Activated T-helper 9 cell treated with anti-CD3 and anti-CD28 coated beads, Interleukin-2, amount 50 U/mL, for 16 hours (primary cell): ENCODE measurements around the gene KCNJ1.
A peak's percentile ranks its signal among the peaks of the same experiment; 100 is the strongest.

Source experiments
- DNase-seq: peaks from one replicate; pipeline ENCODE4 v3.0.0-alpha.2; 2020; ENCODE audit warnings: low read depth

KCNJ1 gene

DNA sequence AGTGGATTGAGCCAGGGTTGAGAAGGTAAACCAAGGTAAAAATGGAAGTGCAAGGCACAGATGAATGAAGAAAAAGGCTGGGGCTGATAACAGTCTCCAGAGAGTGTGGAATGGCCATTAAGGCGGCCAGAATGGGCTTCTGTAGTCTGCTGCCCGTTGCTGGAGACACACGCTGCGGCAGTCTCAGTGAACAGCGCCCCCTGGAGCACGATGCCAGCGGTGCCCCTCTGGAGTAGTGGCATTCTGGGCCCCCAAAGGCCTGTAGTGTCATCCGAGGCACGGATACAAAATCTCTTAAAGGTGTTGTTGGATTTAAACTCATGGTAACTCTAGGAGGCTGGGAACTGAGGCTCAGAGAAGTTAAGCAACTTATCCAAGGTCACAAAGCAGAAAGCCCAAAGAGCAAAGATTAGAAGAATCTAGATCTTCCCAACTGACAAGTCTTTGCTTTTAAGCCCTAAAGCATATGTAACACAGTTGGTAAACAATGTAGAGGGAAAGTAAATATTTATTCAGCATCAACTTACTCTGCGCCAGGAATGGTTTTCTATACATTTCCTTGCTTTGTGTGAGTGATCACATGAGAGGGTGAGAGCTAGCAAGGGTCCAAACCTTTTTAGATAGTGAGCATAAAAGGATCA is 18.2 kb downstream of the KCNJ1 start:
- peak; percentile 52 for DNase-seq

DNA sequence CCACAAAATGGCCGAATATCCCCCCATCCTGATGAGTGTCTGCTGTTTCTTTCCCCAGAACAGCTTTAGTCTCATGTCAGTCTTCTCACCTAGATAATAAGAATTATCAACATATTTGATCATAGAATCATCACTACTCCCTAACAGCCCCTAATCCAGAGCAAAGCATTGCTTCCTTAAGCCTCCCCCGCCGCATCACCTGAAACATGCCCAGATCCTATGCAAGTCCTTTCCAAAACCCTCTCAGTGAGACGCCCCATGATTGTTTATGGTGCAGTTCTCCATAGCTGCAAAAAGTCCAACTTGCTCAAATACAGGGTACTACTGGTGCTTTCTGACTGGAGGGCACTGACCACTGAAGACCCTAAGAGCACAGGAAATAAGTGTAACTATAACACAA is 20.1 kb downstream of the KCNJ1 start:
- DNase-seq: no peak

DNA sequence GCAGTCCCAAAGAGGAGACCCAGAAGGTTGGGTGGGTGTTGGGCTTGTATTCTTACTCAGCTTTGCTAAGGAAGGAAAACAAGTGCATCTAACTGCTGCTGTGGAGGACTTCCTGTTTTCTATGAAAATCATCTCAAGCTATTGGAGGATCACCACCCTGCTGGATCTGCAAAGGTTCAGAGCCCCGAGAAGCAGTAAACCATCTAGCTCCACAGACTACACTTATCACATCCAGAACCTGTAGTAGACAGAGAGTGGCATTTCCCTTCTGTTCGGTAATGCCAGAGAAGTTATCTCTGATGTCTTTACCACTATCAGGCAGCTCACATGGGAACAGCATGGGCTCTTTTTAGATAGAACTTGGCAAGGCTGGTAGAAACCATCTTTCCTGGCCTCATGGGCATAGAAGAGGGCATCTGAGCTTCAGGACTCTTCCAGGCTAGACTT is 21.7 kb downstream of the KCNJ1 start:
- no peak for DNase-seq

DNA sequence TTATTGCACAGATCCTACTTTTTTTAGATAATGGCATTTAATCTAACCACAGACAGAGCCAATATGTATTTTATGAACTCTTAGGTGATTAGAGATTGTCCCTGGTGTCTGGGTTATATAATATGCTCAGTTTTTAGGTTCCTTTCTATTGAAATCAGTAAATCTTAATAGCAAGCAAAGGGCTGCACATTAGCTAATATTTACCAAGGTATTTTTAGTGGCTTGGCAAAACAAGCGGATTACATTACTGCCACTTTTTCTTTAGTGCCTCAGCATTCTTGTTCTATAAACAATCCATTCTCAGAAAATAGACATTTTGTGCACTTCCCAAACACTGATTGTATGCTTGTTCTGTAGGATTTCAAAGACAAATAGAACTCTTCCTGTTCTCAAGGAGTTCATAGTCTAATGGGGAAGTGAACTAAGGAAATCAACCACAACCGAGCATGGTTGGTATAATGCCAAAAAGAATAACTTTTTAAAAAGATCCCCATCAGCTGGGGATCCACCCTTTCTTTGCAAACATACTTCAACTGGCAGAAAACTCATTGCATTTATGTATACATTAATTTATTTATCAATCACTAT is 23.8 kb downstream of the KCNJ1 start:
- DNase-seq: no peak

DNA sequence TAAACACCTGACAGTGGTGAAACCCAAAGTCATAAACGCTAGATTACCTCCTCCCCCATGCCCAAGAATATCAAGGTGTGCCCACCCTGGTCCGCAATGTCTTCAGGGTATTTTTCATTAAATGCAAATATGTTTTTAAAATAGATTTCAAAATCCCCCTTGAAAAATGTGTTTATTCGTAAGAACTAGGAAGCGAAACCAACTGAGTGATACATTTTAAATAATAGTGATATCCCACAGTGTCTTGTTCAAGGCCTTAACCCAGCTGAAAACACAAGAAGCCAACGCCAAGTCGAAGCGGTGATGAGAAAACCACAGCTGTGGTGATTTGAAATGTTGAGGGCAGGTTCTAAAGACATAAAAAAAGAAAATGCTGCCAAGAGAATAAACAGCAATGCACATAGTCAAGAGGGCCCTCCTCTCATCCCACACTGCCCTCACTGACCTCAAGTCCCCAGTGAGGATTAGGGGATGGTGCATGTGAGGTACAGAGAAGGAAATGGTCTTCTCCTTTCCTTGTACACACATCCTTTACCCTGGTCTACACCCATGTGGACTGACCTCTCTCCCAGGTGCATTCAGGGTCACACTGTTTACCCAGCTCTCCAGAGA is 25.5 kb downstream of the KCNJ1 start:
- no peak for DNase-seq

DNA sequence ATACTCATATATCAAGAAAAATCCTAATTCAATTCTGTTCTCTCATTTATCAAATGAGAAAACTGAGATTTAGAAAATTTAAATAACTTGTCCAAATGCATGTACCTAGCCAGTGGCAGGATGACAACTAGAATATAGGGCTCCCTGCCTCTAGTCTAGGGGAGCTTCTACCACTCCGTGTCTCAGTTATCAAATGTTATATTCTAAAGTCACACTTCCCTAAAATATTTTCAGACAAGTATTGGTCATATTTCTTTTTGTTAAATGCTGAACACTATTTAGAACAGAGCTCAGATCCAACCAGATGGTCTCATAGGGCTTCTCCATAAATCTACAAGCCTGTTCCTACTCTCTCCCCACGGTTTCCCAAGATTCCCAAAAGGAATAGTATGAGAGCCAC is 26.3 kb downstream of the KCNJ1 start:
- no peak for DNase-seq

DNA sequence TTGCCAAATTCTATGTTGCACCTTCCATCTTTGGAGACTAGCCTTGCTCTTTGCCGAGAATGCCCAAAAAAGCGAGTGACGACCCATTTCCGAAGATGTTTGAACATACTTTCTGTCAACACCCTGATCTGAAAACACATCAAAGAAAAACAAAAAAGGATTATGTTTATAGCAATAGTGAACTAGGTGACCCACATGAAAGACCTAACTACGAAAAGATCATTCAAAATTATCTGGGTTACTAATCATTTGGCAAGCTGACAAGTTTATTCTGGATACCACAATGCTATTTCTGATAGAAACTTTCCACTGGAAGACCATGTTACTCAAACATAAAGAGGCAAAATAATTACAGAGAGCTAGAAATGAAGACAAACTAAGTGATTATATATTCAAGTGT is 27.0 kb downstream of the KCNJ1 start:
- DNase-seq: no peak

DNA sequence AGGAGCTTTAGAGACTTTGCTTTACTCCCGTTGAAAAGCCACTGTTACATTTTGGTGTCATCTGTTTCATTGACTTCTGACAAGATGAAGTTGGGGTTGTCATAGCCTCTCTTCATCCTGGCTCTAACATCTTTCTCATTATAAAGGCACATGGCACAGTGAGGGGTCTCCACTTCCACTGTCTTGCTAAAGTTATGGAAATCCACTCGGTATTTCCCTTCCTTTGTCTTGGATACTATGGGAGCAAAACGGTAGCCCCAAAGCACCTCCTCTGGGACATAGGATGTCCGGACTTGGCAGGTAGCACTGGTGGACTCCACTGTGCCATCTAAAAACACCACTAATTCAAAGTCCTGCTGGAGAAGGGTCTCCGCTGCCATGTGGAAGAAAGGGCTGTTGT is 28.0 kb downstream of the KCNJ1 start:
- no peak for DNase-seq

DNA sequence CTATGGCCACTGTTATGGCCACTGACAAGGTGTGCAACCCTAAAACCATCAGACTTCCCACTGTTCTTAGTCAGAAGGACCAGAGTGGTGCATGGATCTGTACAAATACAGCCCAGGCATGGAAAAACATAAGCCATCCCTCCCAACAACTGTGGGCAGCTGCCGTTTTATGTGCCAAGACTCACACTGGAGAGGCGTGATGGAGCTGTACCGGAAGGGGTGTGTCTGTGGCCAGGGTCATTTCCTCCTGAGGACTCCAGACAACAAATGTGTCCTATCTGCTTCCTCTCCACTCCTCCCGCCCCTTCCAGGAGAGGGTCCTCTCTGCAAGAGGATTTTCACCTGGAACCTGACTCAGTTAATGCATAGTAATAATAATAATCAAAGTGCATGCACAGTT is 29.5 kb downstream of the KCNJ1 start:
- DNase-seq: no peak

DNA sequence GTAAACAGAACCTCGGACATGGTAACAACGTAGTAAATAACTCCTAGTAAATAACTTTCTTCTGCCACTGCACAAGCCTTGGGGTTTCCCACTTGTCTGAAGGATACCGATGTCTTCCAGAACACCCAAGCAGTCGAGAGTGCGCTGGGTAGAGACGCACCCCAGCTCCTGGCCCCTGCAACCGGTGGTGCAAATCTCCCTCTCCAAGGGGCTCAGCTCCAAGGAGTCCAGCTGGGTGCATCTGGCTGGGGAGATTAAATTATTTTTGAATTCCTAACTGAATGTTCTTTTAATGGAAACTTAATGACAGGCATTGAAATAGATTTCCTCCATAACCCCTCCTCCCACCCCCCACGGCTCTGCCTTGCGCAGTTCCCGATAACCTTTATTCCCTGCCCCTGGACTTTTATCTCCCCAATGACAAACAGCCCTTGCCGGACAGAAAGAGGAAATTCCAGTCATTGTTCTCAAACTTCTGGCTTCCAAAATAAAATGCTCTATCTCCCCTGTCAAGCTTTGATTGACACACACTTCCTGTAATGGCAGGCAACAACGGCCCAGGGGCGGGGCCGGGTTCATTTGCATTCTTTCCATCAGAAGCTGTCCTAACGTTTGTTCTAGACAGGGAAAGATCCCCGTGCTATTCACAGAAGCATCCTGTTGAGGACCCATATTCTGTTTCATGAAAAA is 31.2 kb downstream of the KCNJ1 start:
- no peak for DNase-seq

DNA sequence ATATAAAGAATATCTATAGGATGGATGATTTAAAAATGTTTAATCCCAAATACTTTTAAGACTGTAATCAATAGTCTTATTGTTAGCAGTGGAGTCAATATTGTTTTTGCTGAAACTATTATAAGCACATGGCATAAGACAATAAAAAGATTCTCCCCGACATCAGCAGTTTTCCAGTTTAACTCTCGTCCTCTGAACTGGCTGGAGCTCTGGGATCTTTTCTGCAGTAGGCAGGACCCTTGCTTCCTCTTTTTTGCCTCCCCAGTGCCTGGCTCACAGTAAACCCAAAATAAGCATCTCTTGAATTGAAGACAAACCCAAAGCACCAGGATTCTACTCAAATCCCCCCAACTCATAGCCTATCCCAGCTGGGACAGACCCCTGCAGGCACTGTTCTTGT is 32.9 kb downstream of the KCNJ1 start:
- DNase-seq: no peak

DNA sequence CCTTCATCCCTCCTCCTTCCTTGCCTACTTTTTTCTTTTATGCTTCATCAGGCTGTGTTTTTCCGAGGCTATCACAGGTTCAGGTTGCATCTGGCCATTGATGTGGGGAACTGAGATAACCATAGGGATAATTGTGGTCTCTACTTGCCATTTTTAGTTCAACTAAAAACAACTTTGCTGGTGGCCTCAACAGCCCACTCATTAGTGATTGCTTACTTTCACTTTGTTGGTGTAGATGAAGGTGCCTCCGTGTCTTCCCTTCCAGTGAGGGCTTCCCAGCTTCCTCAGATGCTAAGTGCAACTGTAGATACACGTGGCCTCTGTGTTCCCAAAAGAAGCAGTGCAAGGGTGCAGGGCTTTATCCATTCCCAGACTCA is 35.0 kb downstream of the KCNJ1 start:
- no peak for DNase-seq

DNA sequence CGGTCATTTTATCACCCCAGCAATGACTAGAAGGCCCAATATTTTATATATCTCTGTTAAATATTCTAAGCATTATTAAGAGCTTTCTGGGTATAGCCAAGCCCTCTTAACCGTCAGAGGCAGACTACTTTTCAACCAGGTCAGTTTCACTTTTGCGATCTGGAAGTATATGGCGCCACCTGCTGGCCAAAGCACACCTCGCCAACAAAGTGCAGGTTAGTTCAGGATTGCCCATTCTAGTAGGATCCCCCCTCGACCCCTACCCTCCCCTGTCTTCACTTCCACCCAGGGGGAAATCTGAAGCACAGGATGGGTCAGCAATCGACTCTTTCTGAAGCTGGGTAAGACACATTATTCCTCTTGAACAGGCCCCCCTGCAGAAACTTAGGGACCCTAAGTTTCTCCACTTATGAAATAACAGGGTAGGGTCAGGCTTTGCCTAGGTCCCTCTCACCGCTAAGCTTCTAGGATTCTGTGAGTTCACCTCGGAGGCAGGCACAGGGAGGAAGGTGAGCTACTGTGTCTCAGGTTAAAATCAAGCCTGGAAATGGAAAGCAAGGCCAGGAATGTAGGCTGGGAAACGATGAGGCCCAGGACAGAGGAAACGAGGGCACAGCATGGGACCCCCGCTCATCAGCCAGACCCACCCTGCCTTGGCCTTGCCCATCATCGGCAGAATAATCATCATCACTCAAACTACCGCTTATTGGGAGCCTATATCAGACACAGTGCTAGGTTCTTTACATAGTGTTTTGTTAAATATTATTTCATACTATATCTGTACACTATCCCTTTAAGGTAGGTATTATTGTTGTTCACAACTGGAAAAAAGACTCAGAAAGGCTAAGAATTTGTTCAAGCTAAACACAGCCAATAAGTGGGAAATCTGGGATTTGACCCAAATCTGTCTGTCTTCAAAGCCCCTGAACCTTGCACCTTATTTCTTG is 35.6 kb downstream of the KCNJ1 start:
- DNase-seq: peak; percentile 79

DNA sequence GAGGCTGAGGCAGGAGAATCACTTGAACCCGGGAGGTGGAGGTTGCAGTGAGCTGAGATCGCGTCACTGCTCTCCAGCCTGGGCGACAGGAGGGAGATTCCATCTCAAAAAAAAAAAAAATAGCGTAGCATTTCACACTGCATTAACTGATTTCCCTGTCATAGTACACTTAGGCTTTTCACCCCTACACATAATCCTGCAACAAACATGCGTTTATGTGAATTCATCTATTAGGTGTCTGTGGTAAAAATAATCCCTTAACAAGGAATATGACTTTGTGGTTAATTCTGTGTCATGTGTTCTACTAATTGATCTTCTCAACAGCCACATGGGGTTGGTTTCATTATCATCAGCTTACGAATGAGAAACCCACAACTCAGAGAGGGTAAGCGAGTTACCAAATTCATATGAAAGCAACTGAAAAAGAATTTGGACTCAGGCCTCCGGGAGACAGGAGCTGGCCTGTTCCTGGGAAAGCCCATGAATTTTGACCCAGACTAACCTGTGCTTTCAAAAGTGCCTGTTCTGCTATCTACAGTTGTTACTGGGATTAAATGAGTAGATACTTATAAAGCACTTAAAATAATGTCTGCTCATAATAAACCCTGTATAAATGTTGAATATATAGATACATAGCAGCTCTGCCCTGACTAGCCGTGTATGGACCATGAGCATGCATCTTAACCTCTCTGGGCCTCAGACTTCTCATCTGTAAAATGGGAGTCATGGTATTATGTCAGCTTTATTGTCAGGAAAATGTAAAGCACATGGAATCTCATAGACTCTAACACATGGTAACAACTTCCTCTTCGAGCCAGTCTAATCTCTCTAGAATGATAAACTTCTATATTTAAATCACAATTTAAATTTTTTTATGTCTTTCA is 36.6 kb downstream of the KCNJ1 start:
- no peak for DNase-seq

DNA sequence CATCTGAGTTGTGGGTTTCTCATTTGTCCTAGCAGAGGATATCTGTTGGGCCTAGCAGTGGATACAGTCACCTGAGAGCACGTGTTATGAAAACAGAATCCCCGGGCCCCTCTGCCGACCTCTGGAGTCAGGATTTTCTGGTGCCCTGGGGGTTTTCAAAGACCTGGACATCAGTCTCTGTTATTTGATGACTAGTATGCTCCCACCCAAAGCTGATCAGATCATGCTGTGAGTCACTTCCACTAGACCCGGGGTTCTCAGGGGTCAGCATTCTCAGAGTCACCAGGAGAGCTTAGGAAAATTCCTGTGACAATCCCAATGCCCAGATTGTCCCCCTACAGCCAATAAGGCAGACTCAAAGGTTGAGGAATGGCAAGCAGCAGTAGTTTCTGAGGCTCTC is 38.7 kb downstream of the KCNJ1 start:
- no peak for DNase-seq

DNA sequence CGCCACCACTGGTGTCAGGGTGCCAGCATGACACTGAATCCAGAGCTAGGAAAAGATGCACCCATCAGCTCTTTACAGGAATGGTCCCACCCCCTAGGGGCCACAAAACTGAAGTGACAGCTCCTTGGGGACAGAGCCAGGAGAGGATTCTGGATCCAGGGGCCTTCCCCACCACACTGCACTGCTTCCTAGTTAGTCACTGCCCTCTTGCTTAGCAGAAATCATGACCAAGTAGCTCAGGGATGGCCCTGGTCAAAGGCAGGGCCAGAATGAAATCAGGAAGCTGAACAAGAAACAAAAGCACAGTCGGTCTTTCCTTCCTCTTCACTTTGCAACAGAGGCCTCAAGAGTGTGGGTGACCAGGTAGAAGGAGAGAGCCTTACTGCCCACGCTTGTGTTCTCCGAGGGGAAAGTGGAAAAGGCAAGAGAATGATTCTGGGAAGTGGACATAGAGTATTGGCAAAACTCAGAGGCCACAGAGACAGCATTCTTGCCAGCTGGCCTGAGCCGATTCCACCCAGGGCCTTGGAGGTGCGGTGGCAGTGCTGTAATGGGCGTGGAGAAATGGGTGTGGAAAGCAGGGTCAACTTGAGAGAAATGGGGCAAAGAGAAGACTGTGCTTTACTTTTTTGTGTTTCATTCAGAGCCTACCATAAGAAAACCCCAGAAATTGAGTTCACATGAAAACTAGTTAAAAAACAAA is 39.8 kb downstream of the KCNJ1 start:
- DNase-seq: no peak

DNA sequence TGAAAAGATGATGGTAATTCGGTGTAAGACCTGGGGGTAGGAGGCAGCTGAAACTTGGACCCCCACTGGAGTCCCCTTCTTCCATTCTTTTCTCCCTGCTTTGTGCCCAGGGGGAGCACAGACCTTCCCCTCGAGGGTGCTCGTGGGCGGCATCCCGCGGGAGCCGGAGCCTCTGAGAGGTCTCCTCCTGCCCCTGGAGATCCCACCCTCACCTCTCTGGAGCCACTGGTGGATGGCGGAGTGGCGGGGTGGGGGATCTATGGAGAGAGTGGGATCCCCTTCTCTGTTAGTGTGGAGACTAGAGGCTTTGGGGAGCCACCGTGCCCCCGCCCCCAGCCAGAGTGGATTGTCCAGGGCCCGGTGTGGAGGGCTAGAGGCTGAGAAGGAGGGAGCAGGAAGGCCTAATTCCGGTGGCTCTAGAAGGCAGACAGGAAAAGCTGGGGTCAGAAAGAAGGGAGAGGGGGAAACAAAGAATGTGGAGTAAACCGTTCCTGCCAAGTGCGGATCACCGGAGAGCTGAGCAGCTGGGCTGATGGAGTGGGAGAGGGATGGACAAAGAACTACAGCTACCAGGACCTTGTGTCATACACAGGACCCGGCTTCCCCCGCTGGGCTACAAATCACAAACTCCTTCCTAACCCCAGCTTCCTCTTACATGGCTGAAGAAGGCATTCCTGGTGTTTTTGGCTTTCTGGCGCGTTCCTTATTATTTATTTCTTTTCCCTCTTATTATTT is 41.9 kb downstream of the KCNJ1 start:
- DNase-seq: no peak

DNA sequence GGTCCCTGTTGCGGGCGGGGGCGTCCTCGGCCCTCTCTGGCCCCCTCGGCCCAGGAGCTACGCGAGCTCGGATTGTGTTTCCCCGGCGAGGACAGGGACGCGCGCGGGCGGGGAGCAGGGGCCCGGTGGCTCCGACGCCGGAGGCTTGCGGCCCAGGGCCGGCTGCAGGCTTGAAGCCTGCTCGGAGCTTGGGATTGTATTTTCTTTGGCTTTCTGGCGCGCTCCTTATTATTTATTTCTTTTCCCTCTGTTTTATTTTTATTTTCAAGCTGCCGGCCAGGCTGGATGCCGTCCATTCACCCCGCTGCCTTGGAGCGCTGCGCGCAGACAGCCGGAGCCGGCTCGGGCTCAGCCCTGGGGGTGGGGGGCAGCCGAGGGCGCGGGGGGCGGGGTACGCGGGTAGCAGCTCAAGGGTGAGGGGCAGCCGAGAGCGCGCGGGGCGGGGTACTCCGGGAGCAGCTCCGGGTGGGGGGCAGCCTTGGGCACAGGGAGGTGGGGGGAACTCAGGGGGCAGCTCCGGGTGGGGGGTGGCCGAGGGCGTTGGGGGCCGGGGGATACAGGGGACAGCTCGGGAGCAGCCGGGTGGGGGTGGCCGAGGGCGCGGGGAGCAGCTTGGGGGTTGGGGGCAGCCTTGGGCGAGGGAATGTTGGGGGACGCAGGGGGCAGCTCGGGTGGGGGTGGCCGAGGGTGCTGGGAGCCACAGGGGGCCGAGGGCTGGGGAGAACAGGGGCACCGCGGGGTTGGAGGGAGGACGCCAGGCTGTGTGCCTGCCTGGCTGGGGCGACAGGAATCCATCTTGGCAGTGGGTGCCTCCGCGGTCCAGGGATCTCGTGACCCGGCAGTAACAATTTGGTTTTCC is 42.7 kb downstream of the KCNJ1 start:
- no peak for DNase-seq

DNA sequence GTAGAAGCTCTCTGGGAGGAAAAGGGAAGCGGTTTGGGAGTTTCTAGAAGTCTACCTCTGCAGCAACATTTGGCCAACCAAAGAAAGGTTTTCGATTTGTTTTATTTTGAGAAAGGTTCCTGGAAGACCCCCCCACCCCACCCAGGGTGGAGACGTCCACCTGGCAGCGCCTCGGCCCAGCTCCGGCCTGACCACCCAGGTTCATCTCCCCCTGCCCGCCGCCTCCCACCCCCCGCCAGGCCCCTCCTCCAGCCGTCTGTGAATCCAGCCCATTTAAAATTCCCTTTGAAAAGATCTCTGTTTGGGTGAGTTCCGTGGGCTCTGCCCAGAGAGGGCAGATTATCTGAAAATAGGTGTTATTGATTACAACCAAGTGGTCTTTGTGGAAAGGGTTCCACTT is 43.3 kb downstream of the KCNJ1 start:
- DNase-seq: no peak
